IPS-NIHi7 (cell line): ENCODE data around the gene LCN10.

Experiments
- DNase-seq: peaks from one replicate; pipeline ENCODE4 v3.0.0; 2012; ENCODE audit warnings: mixed read lengths; ENCODE audit errors: extremely low spot score

Gene LCN10

DNA sequence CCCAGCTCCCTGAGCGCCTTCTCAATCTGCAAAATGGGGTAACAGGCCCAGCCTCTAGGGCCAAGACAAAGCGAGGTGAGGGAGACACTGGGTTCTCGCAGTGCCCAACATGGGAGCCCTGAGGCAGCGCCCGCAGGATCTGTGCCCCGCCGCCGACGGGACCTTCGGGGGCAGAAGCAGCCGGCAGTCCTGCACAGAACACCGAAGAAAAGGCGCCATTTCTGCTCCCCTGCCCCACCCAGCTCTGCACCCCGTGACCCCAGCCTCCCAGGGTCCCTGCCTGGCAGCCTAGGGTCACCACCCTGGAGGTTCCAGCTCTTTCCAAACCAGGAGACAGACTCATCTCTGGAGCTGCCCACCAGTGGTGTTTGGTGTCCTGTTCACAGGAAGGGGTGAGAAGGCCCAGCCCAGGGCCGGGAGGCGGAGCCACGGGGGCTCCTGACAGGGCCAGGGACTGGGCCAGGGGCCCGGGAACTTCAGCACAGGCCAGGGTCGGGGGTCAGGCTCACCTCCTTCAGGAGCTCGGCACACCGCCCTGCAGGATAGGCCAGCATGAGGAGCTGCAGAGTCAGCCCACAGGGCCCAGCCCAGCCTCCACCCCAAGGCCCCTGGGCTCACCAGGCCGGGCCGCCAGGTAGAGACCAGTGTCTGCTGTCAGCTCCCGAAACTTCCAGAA, 12.0 kb upstream of the LCN10 start:
- DNase-seq = peak; percentile 53

DNA sequence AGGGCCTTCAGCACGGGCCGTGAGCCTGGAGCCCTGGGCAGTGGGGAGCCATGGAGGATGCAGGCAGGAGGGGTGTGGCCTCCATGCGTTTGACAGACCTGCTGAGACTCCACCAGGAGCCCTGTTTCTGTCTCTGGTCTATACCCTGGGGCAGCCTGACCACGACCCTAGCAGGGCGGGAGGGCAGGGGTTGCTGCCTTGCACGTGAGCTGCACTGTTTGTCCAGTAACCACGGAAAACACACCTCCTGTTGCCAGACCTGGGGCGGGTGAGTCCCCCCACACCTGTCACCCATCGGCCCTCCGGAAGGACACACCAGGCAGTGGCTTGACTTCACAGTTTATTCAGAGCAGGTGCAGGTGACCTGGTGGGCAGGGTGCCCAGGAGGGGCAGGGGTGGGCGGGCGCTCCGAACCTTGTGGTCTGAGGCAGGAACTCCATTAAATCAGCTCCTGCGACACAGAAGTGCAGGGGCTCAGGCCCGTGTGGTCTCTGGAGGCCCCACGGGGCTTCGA, 11.4 kb upstream of the LCN10 start:
- DNase-seq = no peak

DNA sequence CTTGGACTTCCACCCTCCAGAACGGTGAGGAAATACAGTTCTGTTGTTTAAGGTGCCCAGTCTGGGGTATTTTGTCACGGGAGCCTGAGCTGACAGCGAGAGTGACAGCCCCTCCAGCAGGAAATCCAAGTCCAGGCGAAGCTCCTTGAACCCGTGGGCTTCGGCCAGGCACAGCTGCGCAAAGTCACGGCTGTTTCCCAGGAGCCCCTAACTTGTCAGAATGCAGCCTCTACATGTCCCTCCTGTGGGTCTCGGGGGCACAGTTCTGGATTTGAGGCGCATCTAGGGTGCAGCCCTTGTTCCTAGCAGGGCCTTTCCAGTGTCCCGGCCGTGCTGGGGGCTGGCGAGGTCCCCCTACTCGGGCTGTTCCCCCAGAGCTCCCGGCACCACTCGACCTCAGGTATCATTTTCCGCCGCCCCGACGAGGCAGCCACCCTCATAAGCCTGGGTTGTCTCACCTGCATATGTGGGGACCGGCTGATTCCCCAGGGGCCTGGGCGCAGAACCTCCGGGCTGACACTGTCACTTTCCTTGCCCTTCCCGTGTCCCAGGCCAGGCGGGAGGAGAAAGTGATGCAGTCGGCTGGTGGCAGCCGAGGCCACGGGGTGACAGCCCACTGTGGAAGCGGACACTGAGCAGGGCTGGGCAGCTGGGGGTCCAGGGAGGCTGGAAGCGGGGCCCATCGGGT, 10.8 kb upstream of the LCN10 start:
- DNase-seq = no peak

- DNase-seq = no peak
These were observed 9.1 kb upstream of the LCN10 start for GRCh38 chr9:136751814-136752213.

GRCh38 chr9:136751244-136751643, 8.5 kb upstream of the LCN10 start:
- no peak for DNase-seq

DNA sequence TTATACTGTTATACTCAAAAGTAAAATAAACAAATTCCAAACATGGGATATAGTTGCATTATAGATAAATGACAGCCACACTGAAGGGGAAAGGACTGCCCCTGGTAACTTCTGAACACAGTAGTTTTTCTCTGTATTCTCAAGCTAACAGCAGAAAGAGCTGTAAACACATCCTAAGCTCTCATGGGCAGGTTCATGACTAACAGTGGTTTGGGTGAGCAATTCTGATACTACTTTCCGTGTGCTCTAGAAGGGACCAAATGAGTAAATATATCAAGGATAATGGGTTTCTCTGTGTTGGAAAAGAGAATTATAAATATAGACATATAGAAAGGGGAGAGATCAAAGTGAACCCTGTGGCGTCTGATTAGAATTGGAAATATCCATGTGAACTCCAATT, 7.8 kb upstream of the LCN10 start:
- no peak for DNase-seq

- DNase-seq = no peak
These were observed 6.2 kb upstream of the LCN10 start for GRCh38 chr9:136748666-136749611.

GRCh38 chr9:136748201-136748600, 5.5 kb upstream of the LCN10 start, which contains the start of gene LCN6:
LCN6 (minus strand) TSS chr9:136748525; CDS start chr9:136748483, 42 bp downstream.
- no peak for DNase-seq

DNA sequence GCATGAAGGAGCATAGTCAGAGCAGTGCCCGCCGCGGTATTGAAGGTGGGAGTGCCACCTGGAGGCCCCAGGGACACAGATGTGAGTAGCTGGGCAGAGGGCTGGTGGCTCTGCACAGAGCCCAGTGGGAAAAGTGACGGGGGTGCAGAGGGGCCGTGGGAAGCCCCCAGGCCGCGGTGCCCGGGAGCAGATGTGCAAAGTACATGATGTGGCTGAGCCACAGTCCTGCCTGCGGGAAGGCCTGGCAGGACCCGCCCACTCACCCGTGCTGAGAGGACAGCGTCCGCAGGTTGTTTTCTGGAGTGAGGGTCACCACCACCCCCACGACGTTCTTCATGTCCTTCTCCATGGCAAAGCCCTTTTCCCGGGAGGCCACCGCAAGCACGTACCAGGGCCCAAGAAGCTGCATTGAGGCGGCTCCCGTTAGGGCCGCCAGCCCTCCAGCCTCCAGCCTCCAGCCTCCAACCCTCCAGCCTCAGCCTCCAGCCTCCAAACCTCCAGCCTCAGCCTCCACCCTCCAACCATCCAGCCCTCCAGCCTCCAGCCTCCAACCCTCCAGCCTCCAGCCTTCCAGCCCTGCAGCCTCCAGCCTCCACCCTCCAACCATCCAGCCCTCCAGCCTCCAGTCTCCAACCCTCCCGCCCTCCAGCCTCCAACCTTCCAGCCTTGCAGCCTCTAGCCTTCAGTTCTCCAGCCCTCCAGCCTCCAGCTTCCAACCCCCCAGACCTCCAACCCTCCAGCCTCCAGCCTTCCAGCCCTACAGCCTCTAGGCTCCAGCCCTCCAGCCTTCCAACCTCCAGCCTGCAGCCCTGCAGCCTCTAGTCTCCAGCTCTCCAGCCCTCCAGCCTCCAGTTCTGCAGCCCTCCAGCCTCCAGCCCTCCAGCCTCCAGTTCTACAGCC, 4.7 kb upstream of the LCN10 start:
- DNase-seq = no peak

- no peak for DNase-seq
These were observed 3.9 kb upstream of the LCN10 start for GRCh38 chr9:136746621-136747020.

GRCh38 chr9:136746155-136746490, 3.4 kb upstream of the LCN10 start:
- DNase-seq = no peak

DNA sequence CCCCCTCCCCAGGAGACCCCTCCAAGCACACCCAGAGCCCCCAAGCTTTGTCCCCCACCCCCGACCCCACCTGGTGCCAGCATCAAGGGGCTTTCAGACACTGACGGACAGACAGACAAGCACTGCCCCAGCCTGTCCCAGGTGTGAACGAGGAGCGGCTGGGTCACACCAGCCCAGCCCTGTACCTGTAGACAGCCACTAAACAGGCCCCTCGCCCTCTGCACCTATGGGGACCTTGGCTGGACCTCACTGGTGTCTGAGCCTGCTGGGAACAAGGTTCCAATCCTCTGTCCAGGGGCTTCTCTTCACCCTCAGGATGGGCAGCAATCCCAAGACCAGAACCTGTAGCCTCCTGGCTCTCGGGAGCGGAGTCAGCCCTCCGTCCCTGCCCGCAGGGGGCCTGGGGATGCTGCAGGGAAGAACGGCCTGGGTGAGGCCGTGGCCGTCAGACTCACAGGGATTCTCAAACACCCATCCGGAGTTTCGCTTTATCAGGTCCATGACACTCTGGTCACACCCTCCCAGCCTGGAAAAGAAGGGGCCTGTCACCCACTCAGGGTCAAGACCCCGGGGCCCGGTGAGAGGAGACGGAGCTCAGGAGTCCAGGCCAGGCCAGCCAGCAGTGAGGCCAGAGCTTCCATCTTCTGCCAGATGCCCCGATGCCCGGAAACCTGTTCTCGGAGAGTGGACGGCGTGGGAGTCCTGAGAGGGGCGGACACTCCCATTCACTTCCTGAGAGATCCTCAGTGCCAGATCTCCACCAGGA, 2.8 kb upstream of the LCN10 start:
- DNase-seq = no peak

DNA sequence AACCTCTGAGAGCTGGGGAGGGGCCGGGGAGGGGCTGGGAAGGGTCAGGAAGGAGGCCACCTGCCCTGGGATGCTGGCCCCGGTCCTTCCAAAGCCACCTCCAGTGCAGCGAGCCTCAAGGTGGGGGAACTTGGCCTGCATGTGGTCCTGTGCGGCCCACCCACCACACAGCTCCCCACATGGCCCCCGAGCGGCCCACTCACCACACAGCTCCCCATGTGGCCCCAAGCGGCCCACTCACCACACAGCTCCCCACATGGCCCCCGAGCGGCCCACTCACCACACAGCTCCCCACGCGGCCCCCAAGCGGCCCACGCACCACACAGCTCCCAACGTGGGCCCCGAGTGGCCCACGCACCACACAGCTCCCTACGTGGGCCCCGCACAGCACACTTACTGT, 2.0 kb upstream of the LCN10 start:
- DNase-seq = no peak

- no peak for DNase-seq
These were observed 985 bp upstream of the LCN10 start for GRCh38 chr9:136743639-136744211.

- DNase-seq = no peak
These were observed 713 bp downstream of the LCN10 start for GRCh38 chr9:136741883-136742571.

GRCh38 chr9:136740971-136741882, 1.5 kb downstream of the LCN10 start:
- DNase-seq = no peak

GRCh38 chr9:136740491-136740890, 2.2 kb downstream of the LCN10 start:
- DNase-seq = no peak

DNA sequence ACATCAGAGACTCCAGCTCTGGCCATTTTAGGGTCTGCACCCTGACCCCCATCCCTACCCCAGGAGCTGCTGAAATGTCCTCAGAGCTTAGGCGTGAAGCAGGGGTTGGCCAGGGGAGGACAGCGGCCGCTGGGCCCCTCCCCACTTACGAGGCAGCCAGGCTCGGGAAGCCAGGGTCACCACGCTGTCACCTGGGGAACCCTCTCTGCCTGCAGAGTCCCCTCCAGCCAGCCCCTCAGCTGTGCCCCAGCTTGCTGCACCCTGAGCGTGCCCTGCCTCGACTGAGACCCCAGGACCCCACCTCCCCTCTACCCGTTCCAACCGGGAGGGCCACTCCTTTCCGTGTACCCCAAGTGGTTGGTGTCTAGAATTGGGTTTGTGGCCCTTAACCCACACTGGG, 2.7 kb downstream of the LCN10 start:
- no peak for DNase-seq
